BJ (cell line): ENCODE data around the gene RIPK4. TPM values are rescaled to one million over a fixed set of nuclear protein-coding genes. Genes with fewer than 3 reads are reported as not detected.

ENCODE experiments used
- CTCF ChIA-PET: fragments of 350-600 bp; formaldehyde crosslinking; extraction: SDS; loops from one replicate; lab custom pipeline; 2021; ENCODE audit warnings: antibody characterized with exemption, inconsistent platforms; lab: Yijun Ruan, JAX
- POLR2A ChIA-PET: fragments of 300-600 bp; sonication (Branson Sonifier 250); formaldehyde crosslinking; extraction: SDS; loops from one replicate; lab custom pipeline; 2021; ENCODE audit warnings: antibody characterized with exemption; lab: Charles Lee
- DNase-seq: peaks from one replicate; pipeline ENCODE4 v3.0.0-alpha.2; 2011; ENCODE audit warnings: low read depth
- H3K27me3 ChIP-seq: 2 replicates; pipeline ENCODE4 v1.6.0; 2011; ENCODE audit warnings: low read length; ENCODE audit not compliant: control insufficient read depth, insufficient read depth
- H3K36me3 ChIP-seq: 2 replicates; pipeline ENCODE4 v1.5.1; 2011; ENCODE audit warnings: low read length; ENCODE audit not compliant: control insufficient read depth, insufficient read depth
- H3K4me3 ChIP-seq: 2 replicates; pipeline ENCODE4 v1.5.1; 2011; ENCODE audit warnings: low read depth, mild to moderate bottlenecking, control low read depth, low read length
- polyA plus RNA-seq: library from polyadenylated mRNA; depleted of rRNA; stranded (reverse); fragments of >200 nt; gene quantifications from 2 replicates; pipeline ENCODE4 v1.2.3, GENCODE V29; 2011
- TF ChIP-seq, protein P1 (sequence below): IDR thresholded peaks from 2 replicates; pipeline ENCODE4 v1.5.1; 2011; ENCODE audit warnings: low read depth, mild to moderate bottlenecking, control low read depth, inconsistent platforms, low read length, moderate library complexity; ENCODE audit not compliant: insufficient read depth

RIPK4 gene
- polyA plus RNA-seq, 1 experiment, result 0.37 TPM

DNA sequence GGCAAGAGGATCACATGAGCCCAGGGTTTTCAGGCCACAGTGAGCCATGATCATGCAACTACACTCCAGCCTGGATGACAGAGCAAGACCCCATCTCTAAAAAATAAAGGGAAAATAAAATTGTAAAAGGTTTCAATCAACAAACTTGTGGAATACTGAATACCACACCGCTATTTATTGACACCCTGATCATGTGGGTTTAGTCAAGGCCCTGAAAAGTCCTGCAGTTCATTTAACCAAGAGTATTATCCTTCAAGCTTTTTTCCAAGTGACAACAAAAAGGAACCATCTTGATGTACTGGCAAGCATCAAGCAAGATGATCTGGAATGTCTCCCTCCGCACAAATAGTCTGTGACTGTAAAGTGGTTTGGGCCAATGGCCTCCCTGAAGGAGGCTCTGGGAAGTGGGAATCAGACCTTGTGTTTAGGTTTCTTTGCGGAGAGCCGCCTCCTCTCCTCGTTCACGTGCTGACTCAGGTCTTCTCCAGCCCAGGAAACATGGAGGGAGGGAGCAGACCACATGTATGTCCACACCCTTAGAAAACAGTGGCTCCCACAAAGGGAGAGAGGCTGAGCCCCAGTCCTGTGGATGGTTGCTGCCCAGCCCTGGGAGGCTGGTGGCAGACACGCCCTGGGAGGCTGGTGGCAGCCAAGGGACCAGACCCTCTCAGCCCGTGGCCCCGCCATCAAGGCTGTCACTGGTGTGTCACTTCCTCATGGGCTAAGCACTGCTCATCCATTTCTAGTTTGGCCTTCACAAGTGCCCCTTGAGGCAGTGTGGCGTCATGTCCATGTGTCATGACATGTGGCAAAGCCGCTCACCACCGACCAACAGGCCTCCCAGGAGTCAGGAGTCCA, 56.7 kb downstream of the RIPK4 start:
- Histone ChIP-seq H3K4me3 (no peak overlapping the region), H3K27me3 (peaks cover 16% of the 10 kb centered on the region), H3K36me3 (no peaks in the 10 kb centered on the region)
- DNase-seq, result no peak
- TF ChIP-seq, protein P1, sequence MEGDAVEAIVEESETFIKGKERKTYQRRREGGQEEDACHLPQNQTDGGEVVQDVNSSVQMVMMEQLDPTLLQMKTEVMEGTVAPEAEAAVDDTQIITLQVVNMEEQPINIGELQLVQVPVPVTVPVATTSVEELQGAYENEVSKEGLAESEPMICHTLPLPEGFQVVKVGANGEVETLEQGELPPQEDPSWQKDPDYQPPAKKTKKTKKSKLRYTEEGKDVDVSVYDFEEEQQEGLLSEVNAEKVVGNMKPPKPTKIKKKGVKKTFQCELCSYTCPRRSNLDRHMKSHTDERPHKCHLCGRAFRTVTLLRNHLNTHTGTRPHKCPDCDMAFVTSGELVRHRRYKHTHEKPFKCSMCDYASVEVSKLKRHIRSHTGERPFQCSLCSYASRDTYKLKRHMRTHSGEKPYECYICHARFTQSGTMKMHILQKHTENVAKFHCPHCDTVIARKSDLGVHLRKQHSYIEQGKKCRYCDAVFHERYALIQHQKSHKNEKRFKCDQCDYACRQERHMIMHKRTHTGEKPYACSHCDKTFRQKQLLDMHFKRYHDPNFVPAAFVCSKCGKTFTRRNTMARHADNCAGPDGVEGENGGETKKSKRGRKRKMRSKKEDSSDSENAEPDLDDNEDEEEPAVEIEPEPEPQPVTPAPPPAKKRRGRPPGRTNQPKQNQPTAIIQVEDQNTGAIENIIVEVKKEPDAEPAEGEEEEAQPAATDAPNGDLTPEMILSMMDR, result no peak
- ChIA-PET POLR2A (no interaction called here), CTCF (no interaction called here)

DNA sequence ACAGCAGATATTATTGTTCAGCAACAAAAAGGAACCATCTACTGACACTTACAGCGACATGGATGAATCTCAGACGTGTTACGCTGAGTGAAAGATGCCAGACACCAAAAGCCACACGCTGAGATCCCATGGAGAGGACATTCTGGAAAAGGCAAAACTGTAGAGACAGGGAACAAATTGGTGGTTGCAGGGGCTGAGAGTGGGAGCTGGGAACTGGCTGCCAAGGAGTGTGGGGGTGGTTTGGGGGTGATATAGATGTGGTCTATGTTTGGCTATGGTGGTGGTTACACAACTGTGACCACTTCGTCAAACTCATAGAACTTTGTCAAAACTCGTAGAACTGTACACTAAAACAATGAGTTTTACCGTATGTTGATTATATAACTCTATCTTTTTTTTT, 57.7 kb downstream of the RIPK4 start:
- ChIA-PET POLR2A (no interaction called here), CTCF (no interaction called here)
- Histone ChIP-seq H3K36me3 (no peaks in the 10 kb centered on the region), H3K4me3 (no peak overlapping the region), H3K27me3 (peaks cover 12% of the 10 kb centered on the region)
- TF ChIP-seq, protein P1, result no peak
- no peak for DNase-seq

DNA sequence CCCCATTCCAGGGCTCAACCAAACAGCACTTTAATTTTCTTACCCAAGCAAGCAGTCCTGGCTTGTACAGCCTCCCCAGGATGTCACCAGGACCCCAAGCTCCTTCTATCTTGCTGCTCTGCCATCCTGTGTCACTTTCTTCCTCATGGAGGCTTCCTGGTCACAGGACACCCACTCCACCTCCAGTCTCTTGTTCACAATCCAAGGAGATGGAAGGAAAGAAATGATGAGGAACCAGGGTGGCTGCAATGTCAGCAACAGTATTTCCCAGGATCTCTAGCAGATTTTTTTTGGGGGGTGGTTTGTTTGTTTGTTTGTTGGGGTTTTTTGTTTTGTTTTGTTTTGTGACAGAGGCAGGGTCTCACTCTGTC, 58.9 kb downstream of the RIPK4 start:
- ChIA-PET POLR2A (no interaction called here), CTCF (no interaction called here)
- TF ChIP-seq, protein P1, result no peak
- DNase-seq, result no peak
- H3K27me3 ChIP-seq, result peaks cover 7% of the 10 kb centered on the region; the same call in 1 of the 2 replicates
- H3K4me3 ChIP-seq, result no peak overlapping the region
- H3K36me3 ChIP-seq, result no peaks in the 10 kb centered on the region

DNA sequence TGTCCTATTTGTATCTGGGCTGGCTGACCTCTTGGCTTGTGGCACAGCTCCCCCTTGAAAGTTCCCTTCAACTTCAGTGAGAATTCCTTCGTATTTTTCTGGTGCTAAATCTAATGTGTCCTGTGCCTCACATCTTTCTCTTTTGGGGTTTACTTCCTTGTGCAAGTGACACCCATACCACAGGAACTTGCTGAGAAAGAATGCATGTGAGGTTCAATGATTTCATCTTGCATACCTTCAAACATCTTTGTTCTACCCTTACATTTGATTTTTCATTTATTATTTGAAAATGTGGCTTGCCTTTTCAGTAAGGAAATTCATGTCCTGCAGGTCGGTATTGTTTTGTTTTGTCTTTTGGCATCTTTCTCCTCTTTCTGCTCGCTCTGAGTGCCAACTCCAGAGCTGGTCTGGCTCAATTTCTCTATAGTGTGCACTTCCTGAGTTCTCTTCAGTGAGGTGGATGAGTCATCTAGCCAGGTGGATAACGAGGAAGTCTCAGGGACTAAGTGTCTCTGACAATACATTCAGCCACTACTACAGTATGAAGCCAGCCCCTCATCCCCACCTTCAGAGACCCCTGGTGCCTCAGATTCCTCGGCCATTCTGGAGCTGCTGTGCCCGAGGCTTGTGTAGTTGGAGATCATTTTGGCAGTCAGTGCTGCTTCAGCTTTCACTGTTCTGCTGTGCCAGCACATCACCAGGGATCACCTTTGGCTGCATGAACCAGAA, 59.5 kb downstream of the RIPK4 start:
- ChIA-PET CTCF (no interaction called here), POLR2A (interaction anchor here (0.6 kb wide), 1 partner anchor 32 kb away, joined by 3 read pairs; no protein-coding TSS in a partner anchor)
- no peak for DNase-seq
- TF ChIP-seq, protein P1, result no peak
- H3K36me3 ChIP-seq, result no peaks in the 10 kb centered on the region
- H3K27me3 ChIP-seq, result peaks cover 7% of the 10 kb centered on the region; the same call in 1 of the 2 replicates
- no peak overlapping the region for H3K4me3 ChIP-seq

DNA sequence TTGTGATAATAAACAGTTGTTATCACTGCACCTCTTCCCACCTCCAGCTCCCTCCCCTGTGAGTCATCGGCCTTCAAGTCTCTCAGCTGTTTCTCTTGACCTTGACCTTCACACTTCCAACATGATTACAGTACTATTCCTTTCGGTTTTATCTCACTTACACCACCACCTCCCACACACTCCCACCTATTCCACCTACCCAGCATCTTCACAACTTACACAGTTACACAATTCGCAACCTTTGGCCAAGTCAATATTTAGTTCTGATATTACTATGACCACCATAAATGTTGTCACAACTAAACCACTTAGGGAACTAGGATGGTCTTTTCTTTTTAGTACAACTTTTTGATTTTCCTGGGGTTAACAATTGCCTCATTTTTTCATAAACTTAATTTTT, 60.2 kb downstream of the RIPK4 start:
- POLR2A ChIA-PET, result interaction anchor here (0.6 kb wide), 1 partner anchor 31 kb away, joined by 3 read pairs; no protein-coding TSS in a partner anchor
- no peak for DNase-seq
- Histone ChIP-seq H3K4me3 (no peak overlapping the region), H3K36me3 (no peaks in the 10 kb centered on the region), H3K27me3 (peaks cover 6% of the 10 kb centered on the region; the same call in 1 of the 2 replicates)
- CTCF ChIA-PET, result no interaction called here
- TF ChIP-seq, protein P1, result no peak
